Upper lobe of left lung (tissue), 4 donors: ENCODE results near the gene EML2.

Source experiments
- EP300 ChIP-seq, 4 donors: sonication (generic); formaldehyde crosslinking; IDR thresholded peaks; one replicate each; pipeline ENCODE4 v1.5.1; 2017; ENCODE audit warnings: antibody characterized with exemption in 4 of 4, control low read depth in 2 of 4
- POLR2A ChIP-seq, 4 donors: fragments of 450-650 bp; IDR thresholded peaks; one replicate each; pipeline ENCODE4 v1.5.1; 2016 to 2017; ENCODE audit warnings: antibody characterized with exemption in 4 of 4, mild to moderate bottlenecking in 2 of 4
- POLR2AphosphoS5 ChIP-seq, 2 donors: sonication (generic); formaldehyde crosslinking; IDR thresholded peaks; one replicate each; pipeline ENCODE4 v1.5.1; 2017; ENCODE audit warnings: antibody characterized with exemption in 2 of 2
- TF ChIP-seq, protein P1 (sequence below), 6 experiments: fragments of 450-650 bp in 4 of 6; fragments of 200-600 bp in 2 of 6; sonication (generic) in 2 of 6; IDR thresholded peaks; one replicate each; pipeline ENCODE4 v1.5.1; 2016 to 2019; ENCODE audit warnings: antibody characterized with exemption in 6 of 6

DNA sequence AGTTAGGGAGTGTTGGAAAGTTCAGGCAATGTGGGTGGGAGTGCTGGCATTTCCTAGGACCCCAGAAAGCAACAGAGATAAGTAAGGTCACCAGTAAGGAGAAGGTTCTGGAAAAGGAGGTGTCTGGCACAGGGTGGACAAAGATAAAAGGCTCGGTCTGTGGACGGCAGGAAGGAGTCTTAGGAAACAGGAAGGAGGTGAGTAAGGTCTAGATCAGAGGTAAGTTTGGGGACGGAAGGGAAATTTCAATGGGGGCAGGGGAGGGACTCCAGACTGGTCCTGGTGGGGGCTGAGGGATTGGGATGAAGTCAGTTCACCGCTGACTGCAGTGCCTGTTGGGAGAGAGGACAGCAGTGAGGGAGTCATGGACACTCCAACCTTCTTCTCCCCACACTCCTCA, 46.8 kb downstream of the EML2 start:
- no peak for TF ChIP-seq EP300 (IDR thresholded peaks at IDR 0.05)
- TF ChIP-seq, protein P1, sequence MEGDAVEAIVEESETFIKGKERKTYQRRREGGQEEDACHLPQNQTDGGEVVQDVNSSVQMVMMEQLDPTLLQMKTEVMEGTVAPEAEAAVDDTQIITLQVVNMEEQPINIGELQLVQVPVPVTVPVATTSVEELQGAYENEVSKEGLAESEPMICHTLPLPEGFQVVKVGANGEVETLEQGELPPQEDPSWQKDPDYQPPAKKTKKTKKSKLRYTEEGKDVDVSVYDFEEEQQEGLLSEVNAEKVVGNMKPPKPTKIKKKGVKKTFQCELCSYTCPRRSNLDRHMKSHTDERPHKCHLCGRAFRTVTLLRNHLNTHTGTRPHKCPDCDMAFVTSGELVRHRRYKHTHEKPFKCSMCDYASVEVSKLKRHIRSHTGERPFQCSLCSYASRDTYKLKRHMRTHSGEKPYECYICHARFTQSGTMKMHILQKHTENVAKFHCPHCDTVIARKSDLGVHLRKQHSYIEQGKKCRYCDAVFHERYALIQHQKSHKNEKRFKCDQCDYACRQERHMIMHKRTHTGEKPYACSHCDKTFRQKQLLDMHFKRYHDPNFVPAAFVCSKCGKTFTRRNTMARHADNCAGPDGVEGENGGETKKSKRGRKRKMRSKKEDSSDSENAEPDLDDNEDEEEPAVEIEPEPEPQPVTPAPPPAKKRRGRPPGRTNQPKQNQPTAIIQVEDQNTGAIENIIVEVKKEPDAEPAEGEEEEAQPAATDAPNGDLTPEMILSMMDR (IDR thresholded peaks at IDR 0.05) = no peak
- TF ChIP-seq POLR2A (IDR thresholded peaks at IDR 0.05) = no peak
- no peak for TF ChIP-seq POLR2AphosphoS5 (IDR thresholded peaks at IDR 0.05)
